Measurements from ENCODE around the gene DRD2.

GRCh38 chr11:113404859-113405430 is 70.3 kb downstream of the DRD2 start:
- TF ChIP-seq CTCF (IDR thresholded peaks at IDR 0.05; ENCODE audit: low read depth, low read length, missing input control) (no peak), TAF1 (conservative IDR thresholded peaks at IDR 0.05) (no peak), SP1 (IDR thresholded peaks at IDR 0.05) (no peak), YY1 (IDR thresholded peaks at IDR 0.05) (no peak), JUND (IDR thresholded peaks at IDR 0.05) (no peak), RXRA (IDR thresholded peaks at IDR 0.05) (no peak), REST (IDR thresholded peaks at IDR 0.05) (no peak), RAD21 (IDR thresholded peaks at IDR 0.05) (no peak), GABPA (IDR thresholded peaks at IDR 0.05 in 1 of 2, conservative IDR thresholded peaks at IDR 0.05 in 1 of 2) (no peak), NR2F2 (IDR thresholded peaks at IDR 0.05) (no peak), EGR1 (IDR thresholded peaks at IDR 0.05; ENCODE audit: low read depth in 2 of 2) (no peak), HNF4G (IDR thresholded peaks at IDR 0.05) (no peak)
- TF ChIP-seq, protein P1, sequence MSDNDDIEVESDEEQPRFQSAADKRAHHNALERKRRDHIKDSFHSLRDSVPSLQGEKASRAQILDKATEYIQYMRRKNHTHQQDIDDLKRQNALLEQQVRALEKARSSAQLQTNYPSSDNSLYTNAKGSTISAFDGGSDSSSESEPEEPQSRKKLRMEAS (IDR thresholded peaks at IDR 0.05): no peak
- TF ChIP-seq, protein P2, sequence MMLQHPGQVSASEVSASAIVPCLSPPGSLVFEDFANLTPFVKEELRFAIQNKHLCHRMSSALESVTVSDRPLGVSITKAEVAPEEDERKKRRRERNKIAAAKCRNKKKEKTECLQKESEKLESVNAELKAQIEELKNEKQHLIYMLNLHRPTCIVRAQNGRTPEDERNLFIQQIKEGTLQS (IDR thresholded peaks at IDR 0.05): no peak
